Measurements from ENCODE around the gene PFKL. TPM values are rescaled to one million over a fixed set of nuclear protein-coding genes. Genes with fewer than 3 reads are reported as not detected.

Gene PFKL
- polyA plus RNA-seq, 1 donor (not counting 4 experiments of a cell fraction or from before 2014, with no cell fraction given), result 46.6 TPM

DNA sequence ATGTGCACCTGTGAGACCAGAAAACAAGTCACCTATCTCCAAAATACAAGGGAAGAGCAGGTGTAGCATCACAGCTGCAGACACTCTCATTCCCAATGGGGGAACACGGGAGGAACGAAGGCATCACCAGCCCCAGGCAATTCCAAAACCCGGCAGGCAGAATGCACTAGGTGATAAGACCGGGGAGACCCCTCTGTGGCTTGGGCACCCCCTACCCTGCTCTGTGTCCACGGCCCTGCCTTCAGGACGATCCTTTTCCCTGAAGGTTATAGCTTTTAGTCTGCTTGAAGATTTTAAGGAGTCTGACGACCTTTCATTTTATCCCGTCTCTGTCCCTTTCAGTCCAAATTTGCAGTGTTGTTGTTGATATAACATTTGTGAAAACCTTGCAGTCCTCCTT is 72.8 kb downstream of the PFKL start:
- Histone ChIP-seq H4K20me1 (ENCODE audit: control insufficient read depth, extremely low read depth, insufficient read depth, low read length) (no peaks in the 10 kb centered on the region), H3K4me2 (ENCODE audit: control insufficient read depth, extremely low read depth, insufficient read depth, low read depth, low read length) (no peak overlapping the region), H2AFZ (ENCODE audit: control insufficient read depth, low read length) (no peak overlapping the region), H3K4me1 (ENCODE audit: control insufficient read depth, extremely low read depth, insufficient read depth, low read length) (no peaks in the 10 kb centered on the region), H3K36me3 (ENCODE audit: control insufficient read depth in 2 of 2, extremely low read depth in 1 of 2, insufficient read depth in 2 of 2, low read length in 2 of 2) (no peaks in the 10 kb centered on the region), H3K9me3 (ENCODE audit: control insufficient read depth, low read depth, low read length) (no peaks in the 10 kb centered on the region), H3K27ac (ENCODE audit: control insufficient read depth, insufficient read depth, low read length) (no peak overlapping the region), H3K79me2 (ENCODE audit: control insufficient read depth, insufficient read depth, low read length) (no peaks in the 10 kb centered on the region), H3K4me3 (ENCODE audit: control insufficient read depth in 2 of 3, extremely low read depth in 1 of 3, insufficient read depth in 2 of 3, low read depth in 1 of 3, low read length in 3 of 3) (no peak overlapping the region), H3K27me3 (ENCODE audit: control insufficient read depth, extremely low read depth, insufficient read depth, low read length) (peaks cover 17% of the 10 kb centered on the region), H3K9me1 (ENCODE audit: control insufficient read depth, extremely low read depth, insufficient read depth, low read length) (no peaks in the 10 kb centered on the region), H3K9ac (ENCODE audit: control insufficient read depth, extremely low read depth, insufficient read depth, low read length) (no peak overlapping the region)
- dilution Hi-C loops (cut with MboI; ENCODE audit: extremely low pct_ligation_motif_present, low sequenced_read_pairs), result no loop called here
- DNase-seq (ENCODE audit: low read depth, low spot score), result no peak
- FAIRE-seq, result no peak
- no peak for TF ChIP-seq CTCF (optimal IDR thresholded peaks at IDR 0.05 in 1 of 3, IDR thresholded peaks at IDR 0.05 in 1 of 3, conservative IDR thresholded peaks at IDR 0.05 in 1 of 3; ENCODE audit: extremely low read depth in 1 of 3, insufficient read depth in 2 of 3, low read length in 3 of 3)
- TF ChIP-seq EZH2 (IDR thresholded peaks at IDR 0.05; ENCODE audit: low read length), result no peak

- H3K9ac ChIP-seq (ENCODE audit: control insufficient read depth, extremely low read depth, insufficient read depth, low read length), result no peak overlapping the region
- H3K9me3 ChIP-seq (ENCODE audit: control insufficient read depth, low read depth, low read length), result no peaks in the 10 kb centered on the region
- H3K27me3 ChIP-seq (ENCODE audit: control insufficient read depth, extremely low read depth, insufficient read depth, low read length), result peaks cover 14% of the 10 kb centered on the region
- H3K9me1 ChIP-seq (ENCODE audit: control insufficient read depth, extremely low read depth, insufficient read depth, low read length), result no peaks in the 10 kb centered on the region
- dilution Hi-C loops (cut with MboI; ENCODE audit: extremely low pct_ligation_motif_present, low sequenced_read_pairs), result no loop called here
- no peaks in the 10 kb centered on the region for H4K20me1 ChIP-seq (ENCODE audit: control insufficient read depth, extremely low read depth, insufficient read depth, low read length)
- no peaks in the 10 kb centered on the region for H3K4me1 ChIP-seq (ENCODE audit: control insufficient read depth, extremely low read depth, insufficient read depth, low read length)
- H3K4me3 ChIP-seq (ENCODE audit: control insufficient read depth in 2 of 3, extremely low read depth in 1 of 3, insufficient read depth in 2 of 3, low read depth in 1 of 3, low read length in 3 of 3), result no peak overlapping the region
- TF ChIP-seq CTCF (optimal IDR thresholded peaks at IDR 0.05 in 1 of 3, IDR thresholded peaks at IDR 0.05 in 1 of 3, conservative IDR thresholded peaks at IDR 0.05 in 1 of 3; ENCODE audit: extremely low read depth in 1 of 3, insufficient read depth in 2 of 3, low read length in 3 of 3) (no peak), EZH2 (IDR thresholded peaks at IDR 0.05; ENCODE audit: low read length) (no peak)
- FAIRE-seq, result no peak
- H3K79me2 ChIP-seq (ENCODE audit: control insufficient read depth, insufficient read depth, low read length), result no peaks in the 10 kb centered on the region
- H3K36me3 ChIP-seq (ENCODE audit: control insufficient read depth in 2 of 2, extremely low read depth in 1 of 2, insufficient read depth in 2 of 2, low read length in 2 of 2), result no peaks in the 10 kb centered on the region
- no peak overlapping the region for H3K27ac ChIP-seq (ENCODE audit: control insufficient read depth, insufficient read depth, low read length)
- no peak for DNase-seq (ENCODE audit: low read depth, low spot score)
- H2AFZ ChIP-seq (ENCODE audit: control insufficient read depth, low read length), result no peak overlapping the region
- H3K4me2 ChIP-seq (ENCODE audit: control insufficient read depth, extremely low read depth, insufficient read depth, low read depth, low read length), result no peak overlapping the region
Observed at GRCh38 chr21:44374601-44375280, 74.9 kb downstream of the PFKL start.

Data from keratinocyte (primary cell).